ENCODE results near the gene HLA-B. TPM values are rescaled to one million over a fixed set of nuclear protein-coding genes. Genes with fewer than 3 reads are reported as not detected.
A peak's percentile ranks its signal among the peaks of the same experiment; 100 is the strongest.

Gene HLA-B
- total and polyA plus RNA-seq, 4 experiments from 2014 or later, result 5,565 to 9,105 (median 6,206) TPM

DNA sequence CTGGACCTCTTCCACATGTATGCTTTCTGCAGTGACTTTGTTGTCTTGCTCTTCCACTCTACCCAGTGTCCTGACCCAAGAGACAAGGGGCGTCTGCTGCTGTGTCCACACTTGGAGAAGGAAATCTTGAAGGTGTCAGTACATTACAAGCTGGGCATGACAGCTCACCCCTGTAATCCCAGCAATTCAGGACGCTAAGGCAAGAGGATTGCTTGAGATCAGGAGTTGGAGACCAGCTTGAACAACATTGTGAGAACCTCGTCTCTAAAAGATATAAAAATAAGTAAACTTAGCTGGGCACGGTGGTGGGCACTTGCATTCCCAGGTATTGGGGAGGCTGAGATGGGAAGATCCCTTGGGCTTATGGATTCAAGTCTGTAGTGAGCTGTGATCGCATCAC lies 5.8 kb upstream of the HLA-B start:
- H3K27ac Mint-ChIP-seq, result peak overlapping the region in 1 of 7 donors; percentile 23

DNA sequence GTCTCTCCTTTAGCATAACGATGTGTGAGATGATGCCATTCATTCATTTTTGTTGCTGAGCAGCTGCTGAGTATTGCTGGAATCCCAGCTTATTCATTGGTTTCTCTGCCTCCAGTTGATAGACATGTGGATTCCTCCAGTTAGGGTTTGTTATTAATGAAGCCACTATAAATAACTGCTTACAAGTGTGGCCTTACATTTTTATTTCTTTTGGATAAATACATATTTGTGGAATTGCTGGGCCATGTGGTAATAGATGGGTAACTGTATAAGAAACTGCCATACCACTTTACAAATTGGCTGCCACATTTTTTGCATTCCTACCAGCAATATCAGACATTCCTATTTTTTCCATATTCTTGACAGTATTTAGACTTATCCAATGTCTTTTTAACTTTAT lies 2.6 kb upstream of the HLA-B start:
- Mint-ChIP-seq H3K27me3 (peaks cover 1% of the 10 kb centered on the region in 2 donors), H3K4me3 (peak overlapping the region in 6 of 8 donors; percentile 6 to 99 (median 38)), H3K4me1 (peaks cover 26 to 63% (median 33%) of the 10 kb centered on the region in 4 donors), H3K27ac (peak overlapping the region in 4 of 7 donors; percentile 78 to 100 (median 100)), H3K36me3 (peaks cover 17 to 26% of the 10 kb centered on the region in 2 donors), H3K9me3 (peaks cover 0 to 12% (median 0%) of the 10 kb centered on the region in 8 donors)
- Histone ChIP-seq H3K36me3 (ENCODE audit: insufficient read depth, low read length) (peaks cover 15% of the 10 kb centered on the region), H3K9me3 (ENCODE audit: control insufficient read depth in 1 of 2, low read length in 2 of 2) (no peaks in the 10 kb centered on the region), H3K4me3 (ENCODE audit: low read length in 2 of 2) (no peak overlapping the region), H3K27ac (ENCODE audit: low read depth, low read length) (no peak overlapping the region), H3K4me1 (ENCODE audit: insufficient read depth, low read length) (peaks cover 33% of the 10 kb centered on the region), H3K27me3 (ENCODE audit: insufficient read depth, low read length) (no peaks in the 10 kb centered on the region)
- POLR2A ChIA-PET (ENCODE audit: partially characterized antibody), result interaction anchor here (1.4 to 21.6 kb wide), 3 partner anchors 51 to 159 kb away, joined by 4 to 517 read pairs (median 13); no protein-coding TSS in a partner anchor
- CTCF ChIA-PET (ENCODE audit: partially characterized antibody), result interaction anchor here (3.5 kb wide), 1 partner anchor 163 kb away, joined by 14 read pairs; no protein-coding TSS in a partner anchor
- intact Hi-C loops (cut with micrococcal nuclease), result no loop called here
- no peak for DNase-seq

More for the DNA sequence above, 5.8 kb upstream of the HLA-B start:
- intact Hi-C loops (cut with micrococcal nuclease), result no loop called here
- no peak overlapping the region for H3K27ac ChIP-seq (ENCODE audit: low read depth, low read length)
- Mint-ChIP-seq H3K4me3 (no peak overlapping the region), H3K9me3 (no peaks in the 10 kb centered on the region), H3K27me3 (peaks cover 1 to 6% of the 10 kb centered on the region in 2 donors), H3K4me1 (peaks cover 26 to 47% (median 35%) of the 10 kb centered on the region in 4 donors), H3K36me3 (no peaks in the 10 kb centered on the region)
- H3K4me3 ChIP-seq (ENCODE audit: low read length in 2 of 2), result no peak overlapping the region
- H3K9me3 ChIP-seq (ENCODE audit: control insufficient read depth in 1 of 2, low read length in 2 of 2), result no peaks in the 10 kb centered on the region
- DNase-seq, result no peak
- H3K4me1 ChIP-seq (ENCODE audit: insufficient read depth, low read length), result peaks cover 34% of the 10 kb centered on the region
- H3K36me3 ChIP-seq (ENCODE audit: insufficient read depth, low read length), result no peaks in the 10 kb centered on the region
- ChIA-PET POLR2A (ENCODE audit: partially characterized antibody) (interaction anchor here (1.0 to 21.6 kb wide), 3 partner anchors 9 to 163 kb away, joined by 3 to 517 read pairs (median 72); no protein-coding TSS in a partner anchor), CTCF (ENCODE audit: partially characterized antibody) (interaction anchor here (1.1 kb wide), 1 partner anchor 166 kb away, joined by 3 read pairs; no protein-coding TSS in a partner anchor)
- peaks cover 7% of the 10 kb centered on the region for H3K27me3 ChIP-seq (ENCODE audit: insufficient read depth, low read length)

DNA sequence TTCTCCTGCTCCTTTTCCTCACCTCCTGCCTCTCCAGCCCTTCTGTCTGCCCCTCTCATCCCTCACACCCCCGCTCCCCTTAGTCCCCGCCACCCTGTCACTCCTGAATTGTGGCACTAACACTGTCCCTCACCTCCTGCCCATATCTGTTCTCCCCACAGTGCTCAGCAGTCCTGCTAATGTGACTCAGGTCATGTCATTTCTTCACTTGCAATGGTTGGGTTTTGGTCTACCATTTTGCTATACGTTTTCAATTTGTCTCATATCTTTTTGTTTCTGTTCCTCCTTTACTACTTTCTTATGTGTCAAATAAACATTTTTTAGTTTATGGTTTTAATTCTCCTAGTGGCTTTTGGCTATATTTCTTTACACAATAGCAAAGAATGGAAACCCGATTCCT lies 1.3 kb upstream of the HLA-B start:
- peaks cover 27% of the 10 kb centered on the region for H3K36me3 ChIP-seq (ENCODE audit: insufficient read depth, low read length)
- H3K4me1 ChIP-seq (ENCODE audit: insufficient read depth, low read length), result peaks cover 46% of the 10 kb centered on the region
- H3K9me3 ChIP-seq (ENCODE audit: control insufficient read depth in 1 of 2, low read length in 2 of 2), result no peaks in the 10 kb centered on the region
- DNase-seq, result no peak
- peak overlapping the region; percentile 100 for H3K27ac Mint-ChIP-seq
- H3K4me3 ChIP-seq (ENCODE audit: low read length in 2 of 2), result peak overlapping the region; percentile 36 to 68
- H3K27me3 ChIP-seq (ENCODE audit: insufficient read depth, low read length), result no peaks in the 10 kb centered on the region
- peak overlapping the region; percentile 97 to 99 (median 99) for H3K4me3 Mint-ChIP-seq
- ChIA-PET CTCF (ENCODE audit: partially characterized antibody) (interaction anchor here (1.0 to 3.5 kb wide), 2 partner anchors 8 to 162 kb away, joined by 5 to 14 read pairs; no protein-coding TSS in a partner anchor), POLR2A (ENCODE audit: partially characterized antibody) (interaction anchor here (0.9 to 21.6 kb wide), 11 partner anchors 8 to 219 kb away, joined by 3 to 517 read pairs (median 3); partner anchors contain the start of gene PSORS1C2)
- H3K27ac ChIP-seq (ENCODE audit: low read depth, low read length), result peak overlapping the region; percentile 99
- H3K4me1 Mint-ChIP-seq, result peaks cover 31 to 69% (median 42%) of the 10 kb centered on the region in 4 donors
- intact Hi-C loops (cut with micrococcal nuclease), result no loop called here
- peaks cover 1% of the 10 kb centered on the region in 2 donors for H3K27me3 Mint-ChIP-seq
- peaks cover 30 to 38% of the 10 kb centered on the region in 2 donors for H3K36me3 Mint-ChIP-seq
- peaks cover 0 to 12% (median 0%) of the 10 kb centered on the region in 8 donors for H3K9me3 Mint-ChIP-seq

DNA sequence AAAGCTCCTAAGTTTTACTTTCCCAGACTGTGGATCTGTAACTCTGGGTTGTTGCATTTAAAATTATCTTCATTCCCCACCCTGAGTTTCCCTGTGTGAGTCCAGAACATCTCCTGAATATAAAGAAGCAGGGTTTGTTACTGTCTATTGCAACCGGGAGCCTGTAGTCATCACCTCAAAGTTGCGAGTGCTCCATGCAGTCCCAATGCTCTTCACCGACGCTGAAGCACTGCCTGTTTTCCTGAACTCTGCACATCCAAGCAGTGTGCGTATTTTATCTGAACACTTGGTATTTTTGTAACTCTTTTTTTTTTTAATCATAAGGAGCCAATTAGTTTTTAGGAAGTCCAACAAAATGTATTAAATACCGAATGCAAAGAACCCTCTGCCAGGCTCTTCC lies 907 bp upstream of the HLA-B start:
- intact Hi-C loops (cut with micrococcal nuclease), result loop anchor here (1.0 to 2.0 kb wide), 5 partner anchors 9 to 199 kb away; partner anchors contain the start of genes HLA-C and TCF19
- DNase-seq, result no peak
- H3K36me3 Mint-ChIP-seq, result peaks cover 34 to 42% of the 10 kb centered on the region in 2 donors

DNA sequence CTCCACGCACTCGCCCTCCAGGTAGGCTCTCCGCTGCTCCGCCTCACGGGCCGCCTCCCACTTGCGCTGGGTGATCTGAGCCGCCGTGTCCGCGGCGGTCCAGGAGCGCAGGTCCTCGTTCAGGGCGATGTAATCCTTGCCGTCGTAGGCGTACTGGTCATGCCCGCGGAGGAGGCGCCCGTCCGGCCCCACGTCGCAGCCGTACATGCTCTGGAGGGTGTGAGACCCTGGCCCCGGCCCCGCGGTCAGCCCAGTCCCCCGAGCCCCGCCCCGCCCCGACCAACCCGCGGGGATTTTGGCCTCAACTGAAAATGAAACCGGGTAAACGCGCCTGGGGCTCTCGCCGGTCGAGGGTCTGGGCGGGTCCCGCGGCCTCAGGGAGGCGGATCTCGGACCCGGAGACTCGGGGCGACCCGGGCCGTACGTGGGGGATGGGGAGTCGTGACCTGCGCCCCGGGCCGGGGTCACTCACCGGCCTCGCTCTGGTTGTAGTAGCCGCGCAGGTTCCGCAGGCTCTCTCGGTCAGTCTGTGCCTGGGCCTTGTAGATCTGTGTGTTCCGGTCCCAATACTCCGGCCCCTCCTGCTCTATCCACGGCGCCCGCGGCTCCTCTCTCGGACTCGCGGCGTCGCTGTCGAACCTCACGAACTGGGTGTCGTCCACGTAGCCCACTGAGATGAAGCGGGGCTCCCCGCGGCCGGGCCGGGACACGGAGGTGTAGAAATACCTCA lies 598 bp downstream of the HLA-B start:
- H3K27me3 Mint-ChIP-seq, result peaks cover 1% of the 10 kb centered on the region in 2 donors
- peak overlapping the region; percentile 100 for H3K27ac Mint-ChIP-seq
- intact Hi-C loops (cut with micrococcal nuclease), result loop anchor here (2.0 kb wide), 1 partner anchor 198 kb away; the partner anchor contains the start of gene TCF19
- POLR2A ChIA-PET (ENCODE audit: partially characterized antibody), result interaction anchor here (0.7 to 21.6 kb wide), 6 partner anchors 8 to 156 kb away, joined by 4 to 517 read pairs (median 42); partner anchors contain the start of gene HLA-C
- Histone ChIP-seq H3K9me3 (ENCODE audit: control insufficient read depth in 1 of 2, low read length in 2 of 2) (no peaks in the 10 kb centered on the region), H3K27me3 (ENCODE audit: insufficient read depth, low read length) (no peaks in the 10 kb centered on the region), H3K36me3 (ENCODE audit: insufficient read depth, low read length) (peaks cover 27% of the 10 kb centered on the region), H3K27ac (ENCODE audit: low read depth, low read length) (peak overlapping the region; percentile 99), H3K4me3 (ENCODE audit: low read length in 2 of 2) (peak overlapping the region; percentile 68 to 86), H3K4me1 (ENCODE audit: insufficient read depth, low read length) (peaks cover 63% of the 10 kb centered on the region)
- peak in 4 of 5 donors; percentile 34 to 73 (median 52) for DNase-seq
- peaks cover 48 to 88% (median 59%) of the 10 kb centered on the region in 4 donors for H3K4me1 Mint-ChIP-seq
- CTCF ChIA-PET (ENCODE audit: partially characterized antibody), result no interaction called here
- peaks cover 0 to 12% (median 0%) of the 10 kb centered on the region in 8 donors for H3K9me3 Mint-ChIP-seq
- H3K36me3 Mint-ChIP-seq, result peaks cover 37 to 53% of the 10 kb centered on the region in 2 donors
- peak overlapping the region; percentile 97 to 99 (median 99) for H3K4me3 Mint-ChIP-seq

More for the DNA sequence above, 907 bp upstream of the HLA-B start:
- H3K27ac Mint-ChIP-seq, result peak overlapping the region; percentile 100
- POLR2A ChIA-PET (ENCODE audit: partially characterized antibody), result interaction anchor here (0.8 to 21.6 kb wide), 12 partner anchors 9 to 210 kb away, joined by 3 to 517 read pairs (median 4); no protein-coding TSS in a partner anchor
- H3K36me3 ChIP-seq (ENCODE audit: insufficient read depth, low read length), result peaks cover 27% of the 10 kb centered on the region
- H3K27me3 ChIP-seq (ENCODE audit: insufficient read depth, low read length), result no peaks in the 10 kb centered on the region
- peak overlapping the region; percentile 97 to 99 (median 99) for H3K4me3 Mint-ChIP-seq
- no peaks in the 10 kb centered on the region for H3K9me3 ChIP-seq (ENCODE audit: control insufficient read depth in 1 of 2, low read length in 2 of 2)
- peak overlapping the region; percentile 99 for H3K27ac ChIP-seq (ENCODE audit: low read depth, low read length)
- CTCF ChIA-PET (ENCODE audit: partially characterized antibody), result interaction anchor here (1.0 to 3.5 kb wide), 3 partner anchors 9 to 161 kb away, joined by 4 to 14 read pairs (median 7); no protein-coding TSS in a partner anchor
- peaks cover 0 to 12% (median 0%) of the 10 kb centered on the region in 8 donors for H3K9me3 Mint-ChIP-seq
- H3K4me3 ChIP-seq (ENCODE audit: low read length in 2 of 2), result peak overlapping the region; percentile 34 to 68
- peaks cover 1% of the 10 kb centered on the region in 2 donors for H3K27me3 Mint-ChIP-seq
- peaks cover 36 to 73% (median 46%) of the 10 kb centered on the region in 4 donors for H3K4me1 Mint-ChIP-seq
- H3K4me1 ChIP-seq (ENCODE audit: insufficient read depth, low read length), result peaks cover 50% of the 10 kb centered on the region

DNA sequence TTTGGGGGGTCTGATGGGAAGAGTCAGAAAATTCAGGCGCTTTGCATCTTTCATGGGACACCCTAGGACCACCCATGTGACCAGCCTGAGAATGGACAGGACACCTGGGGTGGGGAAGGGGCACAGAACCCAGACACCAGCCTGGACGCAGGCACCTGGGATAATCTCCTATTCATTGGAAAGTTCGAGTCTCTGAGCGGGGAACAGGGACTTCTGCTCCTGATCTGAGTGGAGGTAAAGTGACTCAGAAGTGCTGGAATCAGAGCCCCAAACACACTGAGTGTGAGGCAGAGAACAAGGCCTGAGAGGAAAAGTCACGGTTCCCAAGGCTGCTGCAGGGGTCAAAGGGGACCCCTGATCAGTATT lies 1.4 kb downstream of the HLA-B start:
- Mint-ChIP-seq H3K9me3 (peaks cover 0 to 12% (median 0%) of the 10 kb centered on the region in 8 donors), H3K36me3 (peaks cover 37 to 53% of the 10 kb centered on the region in 2 donors), H3K4me3 (peak overlapping the region; percentile 67 to 99 (median 98)), H3K27me3 (peaks cover 0 to 1% of the 10 kb centered on the region in 2 donors), H3K4me1 (peaks cover 56 to 94% (median 65%) of the 10 kb centered on the region in 4 donors), H3K27ac (peak overlapping the region; percentile 88 to 100 (median 100))
- H3K27me3 ChIP-seq (ENCODE audit: insufficient read depth, low read length), result no peaks in the 10 kb centered on the region
- no peak for DNase-seq
- peak overlapping the region; percentile 68 to 86 for H3K4me3 ChIP-seq (ENCODE audit: low read length in 2 of 2)
- H3K9me3 ChIP-seq (ENCODE audit: control insufficient read depth in 1 of 2, low read length in 2 of 2), result no peaks in the 10 kb centered on the region
- peak overlapping the region; percentile 99 for H3K27ac ChIP-seq (ENCODE audit: low read depth, low read length)
- peaks cover 70% of the 10 kb centered on the region for H3K4me1 ChIP-seq (ENCODE audit: insufficient read depth, low read length)
- ChIA-PET CTCF (ENCODE audit: partially characterized antibody) (no interaction called here), POLR2A (ENCODE audit: partially characterized antibody) (interaction anchor here (1.4 to 21.6 kb wide), 9 partner anchors 9 to 672 kb away, joined by 3 to 517 read pairs (median 18); partner anchors contain the start of gene HLA-C)
- peaks cover 27% of the 10 kb centered on the region for H3K36me3 ChIP-seq (ENCODE audit: insufficient read depth, low read length)
- intact Hi-C loops (cut with micrococcal nuclease), result no loop called here
